T-helper 1 cell treated with Interleukin-12 subunit alpha and Interleukin-12 subunit beta and Interleukin-4 antibody, amounts not matched to agents 30 μg/mL and 1 μg/mL, for 36 hours (primary cell): ENCODE measurements around the gene MAP3K1.
"Not testable (repeated sequence)": the region's sequence is repeated elsewhere in the genome, so short reads cannot be mapped to it uniquely, and the experiment has no call there.

Source experiments
- H3K27ac Mint-ChIP-seq: one replicate; pipeline ENCODE4 v1.8.0; 2021; ENCODE audit warnings: mild to moderate bottlenecking, mixed read lengths
- H3K27me3 Mint-ChIP-seq: one replicate; pipeline ENCODE4 v1.8.0; 2021; ENCODE audit warnings: low read depth, mixed read lengths
- H3K36me3 Mint-ChIP-seq: one replicate; pipeline ENCODE4 v1.8.0; 2021; ENCODE audit warnings: low read depth, mixed read lengths
- H3K4me1 Mint-ChIP-seq: one replicate; pipeline ENCODE4 v1.8.0; 2021; ENCODE audit warnings: low read depth, mixed read lengths
- H3K4me3 Mint-ChIP-seq: one replicate; pipeline ENCODE4 v1.8.0; 2021; ENCODE audit warnings: mild to moderate bottlenecking, moderate library complexity, mixed read lengths
- H3K9me3 Mint-ChIP-seq: one replicate; pipeline ENCODE4 v1.8.0; 2021; ENCODE audit warnings: mixed read lengths

The MAP3K1 gene

DNA sequence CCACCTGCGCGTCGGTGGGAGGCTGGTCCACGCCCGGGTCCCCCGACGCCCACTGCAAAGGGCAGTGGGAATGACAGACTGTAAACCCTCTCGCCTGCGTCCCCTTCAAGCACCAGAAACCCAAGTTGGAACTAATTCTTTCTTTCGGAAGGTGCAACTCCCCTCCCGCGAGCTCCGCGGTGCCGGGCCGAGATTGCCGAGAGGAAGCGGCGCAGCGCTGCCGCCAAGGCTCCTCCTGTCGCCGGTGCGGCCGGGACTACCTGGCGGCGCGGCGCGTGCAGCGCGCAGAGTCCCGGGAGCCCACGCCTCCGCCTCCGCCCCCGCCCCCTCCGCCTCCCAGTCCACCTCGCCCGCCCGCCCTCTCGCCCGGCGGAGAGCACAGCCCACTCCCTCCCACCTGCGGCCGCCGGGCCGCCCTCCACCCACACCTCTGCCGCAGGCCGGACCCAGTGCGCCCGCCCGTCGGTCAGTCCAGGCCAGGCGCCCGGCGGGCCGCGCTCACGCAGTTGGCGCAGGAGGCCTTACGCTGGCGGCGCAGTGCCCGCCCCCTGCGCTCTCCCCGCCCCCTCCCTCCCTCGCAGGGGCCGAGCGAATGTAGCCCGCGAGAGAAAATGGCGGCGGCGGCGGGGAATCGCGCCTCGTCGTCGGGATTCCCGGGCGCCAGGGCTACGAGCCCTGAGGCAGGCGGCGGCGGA lies at the start of gene MAP3K1:
Gene MAP3K1 (plus strand): TSS at position 587 of the 695 bp plus-strand sequence. CDS start 25 bp downstream, at position 612.
- H3K4me3 Mint-ChIP-seq = peak within 1 kb of the TSS; percentile 91
- H3K9me3 Mint-ChIP-seq = no peaks in the 10 kb centered on the region
- peak within 1 kb of the TSS; percentile 81 for H3K27ac Mint-ChIP-seq
- peaks cover 37% of the 10 kb centered on the region for H3K4me1 Mint-ChIP-seq
- H3K36me3 Mint-ChIP-seq = peaks cover 14% of the 10 kb centered on the region
- peaks cover 3% of the 10 kb centered on the region for H3K27me3 Mint-ChIP-seq

DNA sequence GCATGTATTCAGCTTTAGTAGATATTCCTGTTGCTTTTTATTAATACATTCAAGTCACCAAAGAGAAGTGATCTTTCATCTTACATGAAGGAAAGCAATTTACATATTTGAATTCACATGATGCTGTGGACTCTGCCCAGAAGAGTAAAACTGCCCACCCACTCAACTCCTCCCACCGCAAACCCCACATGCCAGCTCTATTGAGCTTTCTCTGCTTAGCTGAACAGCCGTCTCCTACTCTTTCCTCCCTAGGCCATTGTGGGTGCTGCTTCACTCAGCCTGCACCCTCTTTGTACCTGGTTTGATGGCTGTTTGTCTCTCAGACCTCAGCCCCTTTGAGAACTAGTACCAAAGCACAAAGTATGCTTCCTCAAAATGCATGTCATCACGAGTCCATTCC lies 48.4 kb upstream of the MAP3K1 start:
- Mint-ChIP-seq H3K4me1 (no peaks in the 10 kb centered on the region), H3K9me3 (no peaks in the 10 kb centered on the region), H3K36me3 (no peaks in the 10 kb centered on the region)

DNA sequence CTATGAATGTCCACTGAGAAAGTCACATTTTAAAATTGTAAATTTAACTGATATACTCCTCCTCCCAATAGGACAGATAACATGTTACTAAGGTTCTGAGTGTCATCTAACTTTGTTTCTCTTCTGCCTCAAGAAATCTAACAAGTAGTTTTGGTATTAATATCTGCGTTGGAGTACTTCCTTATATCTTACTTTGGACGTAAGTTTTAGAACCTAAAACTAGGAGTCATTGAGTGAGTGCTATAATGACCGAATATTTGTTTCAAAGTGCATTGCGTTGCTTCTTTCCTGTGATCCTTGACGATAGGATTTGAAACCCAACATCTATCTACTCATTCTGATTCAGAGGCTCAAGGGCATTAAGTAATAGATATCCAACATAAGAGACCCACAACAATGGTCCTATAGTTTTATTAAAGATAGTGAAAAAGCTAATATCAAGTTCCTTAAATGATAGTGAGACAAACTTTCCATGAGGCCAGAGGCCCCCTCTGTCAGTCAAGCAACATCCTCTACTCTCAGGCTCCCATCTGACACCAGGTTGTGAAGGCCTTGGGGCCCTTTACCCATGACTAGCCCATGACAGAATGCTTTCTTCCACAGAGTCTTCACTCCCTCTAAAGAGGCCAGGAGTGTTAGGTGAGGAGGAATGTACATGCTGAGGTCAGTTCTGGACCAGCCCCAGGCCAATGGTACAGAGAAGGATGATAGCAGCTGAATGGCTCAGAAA lies 45.3 kb upstream of the MAP3K1 start:
- Mint-ChIP-seq H3K27ac (no peak overlapping the region), H3K27me3 (no peaks in the 10 kb centered on the region), H3K4me1 (no peaks in the 10 kb centered on the region), H3K36me3 (no peaks in the 10 kb centered on the region), H3K4me3 (no peak overlapping the region), H3K9me3 (no peaks in the 10 kb centered on the region)

More for the DNA sequence above, 48.4 kb upstream of the MAP3K1 start:
- Mint-ChIP-seq H3K27ac (no peak overlapping the region), H3K27me3 (no peaks in the 10 kb centered on the region), H3K4me3 (no peak overlapping the region)

- Mint-ChIP-seq H3K9me3 (no peaks in the 10 kb centered on the region), H3K4me1 (no peaks in the 10 kb centered on the region), H3K27me3 (no peaks in the 10 kb centered on the region), H3K4me3 (no peak overlapping the region), H3K36me3 (no peaks in the 10 kb centered on the region), H3K27ac (no peak overlapping the region)
Measured at GRCh38 chr5:56772767-56773166, 42.6 kb upstream of the MAP3K1 start.

DNA sequence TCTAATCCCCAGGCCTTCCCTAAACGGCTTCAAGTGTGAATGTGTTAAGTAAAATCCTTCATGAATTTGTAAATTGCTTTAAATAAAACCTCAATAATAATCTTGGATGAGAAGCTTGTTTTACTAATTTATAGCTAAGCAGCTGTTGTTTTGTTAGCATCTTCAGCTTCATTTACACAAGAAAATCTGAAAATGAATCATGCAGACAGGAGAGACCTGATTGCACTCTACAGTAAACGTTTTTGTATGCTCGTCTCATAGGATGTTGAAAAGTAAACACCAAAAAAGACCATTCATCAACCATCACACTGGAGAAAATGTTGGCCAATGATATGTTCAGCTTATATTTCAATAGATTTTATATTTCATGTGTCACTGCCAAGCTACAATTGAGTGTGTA lies 40.4 kb upstream of the MAP3K1 start:
- H3K4me1 Mint-ChIP-seq = no peaks in the 10 kb centered on the region
- no peaks in the 10 kb centered on the region for H3K36me3 Mint-ChIP-seq
- no peaks in the 10 kb centered on the region for H3K9me3 Mint-ChIP-seq
- no peak overlapping the region for H3K4me3 Mint-ChIP-seq
- H3K27ac Mint-ChIP-seq = no peak overlapping the region
- H3K27me3 Mint-ChIP-seq = peaks cover 6% of the 10 kb centered on the region

- H3K27ac Mint-ChIP-seq = not testable (repeated sequence)
Measured at GRCh38 chr5:56776212-56776846, 39.0 kb upstream of the MAP3K1 start.

DNA sequence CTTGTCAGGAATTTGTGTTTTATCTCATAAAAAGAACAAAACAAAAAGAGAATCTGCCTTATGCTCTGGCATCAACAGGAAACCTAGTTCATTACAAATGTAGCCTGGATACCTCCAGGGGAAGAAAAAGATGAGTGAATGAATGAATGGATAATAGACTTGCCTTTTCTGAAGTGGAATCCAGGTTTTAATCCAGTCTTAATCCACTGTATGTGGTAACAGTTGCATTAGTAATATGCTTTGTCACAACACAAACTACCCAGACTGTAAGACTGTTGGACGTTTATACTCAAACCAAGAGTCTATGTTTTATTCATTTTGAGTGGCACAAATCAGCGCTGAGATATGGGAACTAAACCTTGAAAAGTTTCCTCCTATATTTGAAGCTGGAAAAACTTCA lies 32.1 kb upstream of the MAP3K1 start:
- peaks cover 3% of the 10 kb centered on the region for H3K9me3 Mint-ChIP-seq

More at GRCh38 chr5:56776212-56776846, 39.0 kb upstream of the MAP3K1 start:
- not testable (repeated sequence) for H3K4me1 Mint-ChIP-seq, H3K4me3 Mint-ChIP-seq, H3K36me3 Mint-ChIP-seq, H3K9me3 Mint-ChIP-seq
- peaks cover 12% of the 10 kb centered on the region for H3K27me3 Mint-ChIP-seq

DNA sequence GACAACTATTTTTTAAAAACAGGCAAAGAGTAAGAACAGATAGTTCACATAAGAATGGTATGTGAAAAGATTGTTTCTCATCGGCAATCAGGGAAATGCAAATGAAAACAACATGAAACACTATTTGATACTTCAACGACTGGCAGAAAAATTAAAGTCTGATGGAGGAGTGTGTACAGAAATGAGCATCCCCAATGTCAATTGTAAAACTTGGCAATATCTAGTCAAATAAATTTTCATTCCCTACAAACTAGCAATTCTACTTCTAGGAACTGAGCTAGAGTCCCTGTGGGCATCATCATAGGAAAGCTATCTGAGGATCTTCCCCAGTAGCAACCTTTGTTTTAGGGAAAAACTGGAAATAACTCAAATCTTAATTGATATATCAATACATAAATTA lies 29.0 kb upstream of the MAP3K1 start:
- Mint-ChIP-seq H3K27me3 (peaks cover 3% of the 10 kb centered on the region), H3K4me3 (no peak overlapping the region), H3K9me3 (no peaks in the 10 kb centered on the region), H3K27ac (no peak overlapping the region), H3K36me3 (no peaks in the 10 kb centered on the region), H3K4me1 (no peaks in the 10 kb centered on the region)

More for the DNA sequence above, 32.1 kb upstream of the MAP3K1 start:
- Mint-ChIP-seq H3K4me1 (no peaks in the 10 kb centered on the region), H3K27ac (no peak overlapping the region), H3K27me3 (peaks cover 15% of the 10 kb centered on the region), H3K4me3 (no peak overlapping the region), H3K36me3 (no peaks in the 10 kb centered on the region)

GRCh38 chr5:56791396-56791795 lies 24.0 kb upstream of the MAP3K1 start:
- H3K36me3 Mint-ChIP-seq = no peaks in the 10 kb centered on the region
- peaks cover 10% of the 10 kb centered on the region for H3K27me3 Mint-ChIP-seq

DNA sequence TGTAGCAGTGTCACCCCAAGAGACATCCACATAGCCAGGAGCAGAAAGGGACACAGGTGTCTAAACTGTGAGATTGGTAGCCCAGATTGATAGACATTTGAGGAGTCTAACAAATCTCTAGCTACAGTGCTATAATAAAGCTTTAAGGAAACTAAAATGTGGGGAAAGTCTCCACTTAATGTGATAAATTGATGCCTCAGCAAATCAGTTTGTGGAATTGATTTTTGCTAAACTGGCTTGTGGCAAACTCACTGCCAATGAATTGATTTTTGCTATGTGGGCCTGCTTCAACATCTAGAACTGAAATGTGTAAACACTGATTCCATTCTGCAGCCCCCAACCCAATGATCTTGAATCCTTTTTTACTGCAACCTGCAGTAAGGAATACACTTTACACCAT lies 16.8 kb upstream of the MAP3K1 start:
- H3K4me3 Mint-ChIP-seq = no peak overlapping the region
- no peaks in the 10 kb centered on the region for H3K9me3 Mint-ChIP-seq

More at GRCh38 chr5:56791396-56791795, 24.0 kb upstream of the MAP3K1 start:
- no peaks in the 10 kb centered on the region for H3K9me3 Mint-ChIP-seq
- no peak overlapping the region for H3K4me3 Mint-ChIP-seq
- H3K27ac Mint-ChIP-seq = no peak overlapping the region
- no peaks in the 10 kb centered on the region for H3K4me1 Mint-ChIP-seq

DNA sequence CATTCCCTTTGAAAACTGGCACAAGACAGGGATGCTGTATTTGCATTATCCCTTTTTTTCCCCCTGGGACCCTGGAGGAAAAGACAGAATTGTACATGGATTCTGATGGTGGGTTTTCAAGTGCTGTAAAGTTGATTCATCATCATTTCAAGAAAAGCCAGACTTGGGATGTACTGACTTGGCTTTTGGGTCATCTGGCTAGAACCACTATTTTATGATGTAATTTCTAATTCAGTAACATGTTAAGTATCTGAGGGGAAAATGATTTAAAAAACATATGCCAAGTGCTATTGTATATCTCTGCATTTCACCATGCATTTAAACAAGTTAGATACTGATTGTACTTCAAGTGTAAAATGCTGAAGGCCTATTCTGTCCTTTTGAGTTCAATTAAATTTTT lies 15.2 kb upstream of the MAP3K1 start:
- no peak overlapping the region for H3K27ac Mint-ChIP-seq
- H3K36me3 Mint-ChIP-seq = no peaks in the 10 kb centered on the region
- no peaks in the 10 kb centered on the region for H3K9me3 Mint-ChIP-seq
- peaks cover 33% of the 10 kb centered on the region for H3K27me3 Mint-ChIP-seq
- no peak overlapping the region for H3K4me3 Mint-ChIP-seq
- peaks cover 7% of the 10 kb centered on the region for H3K4me1 Mint-ChIP-seq

More for the DNA sequence above, 16.8 kb upstream of the MAP3K1 start:
- Mint-ChIP-seq H3K27me3 (peaks cover 38% of the 10 kb centered on the region), H3K36me3 (no peaks in the 10 kb centered on the region), H3K4me1 (no peaks in the 10 kb centered on the region), H3K27ac (no peak overlapping the region)

DNA sequence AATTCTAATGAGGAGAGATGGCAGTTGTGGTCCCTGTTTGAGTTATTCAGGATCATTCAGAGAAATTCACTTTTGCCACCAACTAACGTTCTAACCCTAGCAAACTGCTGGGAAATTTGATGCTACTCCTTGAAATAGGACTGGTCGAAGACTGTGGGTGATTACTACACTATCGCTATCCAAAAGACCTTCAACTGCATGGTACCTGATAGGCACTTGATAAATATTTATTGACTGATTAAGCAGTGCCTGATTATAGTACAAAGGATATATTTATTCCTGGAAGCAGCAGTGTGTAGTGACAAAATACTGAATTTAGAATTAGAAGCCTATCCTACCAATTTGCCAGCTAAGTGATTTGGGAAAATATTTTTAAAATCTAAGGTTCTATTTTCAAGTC lies 14.1 kb upstream of the MAP3K1 start:
- Mint-ChIP-seq H3K4me3 (no peak overlapping the region), H3K36me3 (no peaks in the 10 kb centered on the region), H3K4me1 (peaks cover 7% of the 10 kb centered on the region), H3K27me3 (peaks cover 28% of the 10 kb centered on the region), H3K9me3 (no peaks in the 10 kb centered on the region), H3K27ac (no peak overlapping the region)

DNA sequence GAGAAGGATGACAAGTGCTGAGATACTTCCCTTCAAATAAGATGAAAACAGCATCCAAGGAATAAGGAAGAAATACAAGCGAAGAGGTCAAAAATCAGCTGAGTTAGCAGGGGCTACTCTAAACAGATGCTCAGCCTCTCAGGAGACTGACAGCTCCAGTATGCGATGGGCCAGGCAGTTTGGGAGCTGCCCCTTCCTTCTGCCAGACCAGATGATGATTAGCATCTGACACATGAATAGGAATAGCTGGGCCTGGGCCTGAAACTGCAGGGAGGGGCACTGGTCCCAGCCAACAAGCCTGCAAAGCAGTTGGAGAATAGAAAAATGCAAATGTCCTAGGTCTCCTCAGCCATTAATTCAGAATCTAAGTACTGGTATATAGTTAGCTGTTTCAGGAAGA lies 13.1 kb upstream of the MAP3K1 start:
- Mint-ChIP-seq H3K4me1 (peaks cover 7% of the 10 kb centered on the region), H3K27ac (no peak overlapping the region), H3K36me3 (no peaks in the 10 kb centered on the region), H3K27me3 (peaks cover 23% of the 10 kb centered on the region), H3K4me3 (no peak overlapping the region), H3K9me3 (no peaks in the 10 kb centered on the region)

DNA sequence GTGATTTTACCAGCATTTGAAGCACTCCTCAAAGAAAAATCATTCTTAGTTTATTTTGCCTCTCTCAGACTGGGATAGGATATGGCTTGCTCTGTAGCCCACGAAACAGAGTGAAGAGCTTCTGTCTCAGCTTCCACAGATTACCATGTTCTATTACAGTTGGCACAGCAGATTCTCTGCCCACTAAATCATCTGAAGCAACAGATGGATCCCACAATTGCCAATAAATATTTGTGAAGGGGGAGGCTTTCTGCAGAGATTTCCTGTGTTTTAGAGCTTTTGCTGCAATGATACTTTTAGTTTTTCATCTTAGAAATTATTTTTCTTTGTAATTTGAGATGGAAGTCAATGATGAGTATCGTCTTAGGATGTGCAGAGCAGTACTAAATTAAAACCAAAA lies 12.3 kb upstream of the MAP3K1 start:
- H3K9me3 Mint-ChIP-seq = no peaks in the 10 kb centered on the region
- H3K4me3 Mint-ChIP-seq = no peak overlapping the region

DNA sequence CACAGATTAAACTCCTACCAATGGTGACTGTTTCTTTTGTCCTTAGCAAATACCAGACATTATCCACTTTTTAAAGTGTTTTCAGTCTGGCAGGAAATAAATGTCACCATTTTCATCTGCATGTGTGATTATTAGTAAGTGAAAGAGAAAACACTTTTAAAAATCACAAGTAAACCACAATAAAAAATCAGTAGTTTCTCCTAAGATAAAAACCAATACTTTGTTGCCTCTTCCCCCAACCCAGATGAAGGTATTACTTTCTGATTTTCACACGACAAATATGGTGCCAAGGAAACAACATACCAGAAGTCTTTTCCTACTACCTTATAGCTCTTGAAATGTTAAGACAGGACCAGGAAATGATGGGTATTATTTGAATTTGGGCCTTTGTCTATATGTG lies 11.5 kb upstream of the MAP3K1 start:
- Mint-ChIP-seq H3K4me1 (peaks cover 7% of the 10 kb centered on the region), H3K4me3 (no peak overlapping the region), H3K9me3 (no peaks in the 10 kb centered on the region), H3K27me3 (peaks cover 19% of the 10 kb centered on the region), H3K36me3 (no peaks in the 10 kb centered on the region), H3K27ac (no peak overlapping the region)

More for the DNA sequence above, 12.3 kb upstream of the MAP3K1 start:
- H3K36me3 Mint-ChIP-seq = no peaks in the 10 kb centered on the region
- peaks cover 22% of the 10 kb centered on the region for H3K27me3 Mint-ChIP-seq
- H3K4me1 Mint-ChIP-seq = peaks cover 7% of the 10 kb centered on the region
- no peak overlapping the region for H3K27ac Mint-ChIP-seq
